Kidney capillary endothelial cell (primary cell): ENCODE results near the gene CPS1.

Experiments used
- DNase-seq: peaks from one replicate; pipeline ENCODE4 v3.0.0-alpha.2; 2018; ENCODE audit warnings: low spot score

CPS1 gene

DNA sequence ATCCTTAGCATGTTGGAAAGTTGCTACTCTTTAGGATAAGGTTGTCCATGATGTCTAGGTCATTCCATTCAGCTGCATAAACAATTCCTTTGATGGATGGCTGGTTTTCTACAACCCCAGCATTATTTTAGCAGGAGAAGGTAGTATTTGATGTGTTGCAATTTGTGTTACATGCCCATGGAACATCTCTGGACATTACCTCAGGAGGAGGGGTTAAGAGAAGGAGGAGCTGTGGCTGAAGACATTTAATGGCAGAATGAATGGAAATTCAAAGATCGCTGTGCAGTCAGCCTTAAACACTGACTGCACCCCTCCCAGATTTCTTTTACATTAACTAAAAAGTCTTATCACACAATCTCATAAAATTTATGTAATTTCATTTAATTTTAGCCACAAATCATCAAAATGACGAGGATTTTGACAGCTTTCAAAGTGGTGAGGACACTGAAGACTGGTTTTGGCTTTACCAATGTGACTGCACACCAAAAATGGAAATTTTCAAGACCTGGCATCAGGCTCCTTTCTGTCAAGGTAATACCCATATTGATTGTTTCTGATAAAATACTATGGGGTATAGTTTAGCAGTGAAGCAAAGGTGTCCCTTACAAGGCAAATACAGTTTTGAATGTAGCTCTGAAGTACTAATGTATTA is at the start of gene CPS1:
CPS1 (plus strand) TSS at position 271 of the 652 bp plus-strand sequence; CDS start at position 406, 135 bp downstream.
- DNase-seq: no peak

DNA sequence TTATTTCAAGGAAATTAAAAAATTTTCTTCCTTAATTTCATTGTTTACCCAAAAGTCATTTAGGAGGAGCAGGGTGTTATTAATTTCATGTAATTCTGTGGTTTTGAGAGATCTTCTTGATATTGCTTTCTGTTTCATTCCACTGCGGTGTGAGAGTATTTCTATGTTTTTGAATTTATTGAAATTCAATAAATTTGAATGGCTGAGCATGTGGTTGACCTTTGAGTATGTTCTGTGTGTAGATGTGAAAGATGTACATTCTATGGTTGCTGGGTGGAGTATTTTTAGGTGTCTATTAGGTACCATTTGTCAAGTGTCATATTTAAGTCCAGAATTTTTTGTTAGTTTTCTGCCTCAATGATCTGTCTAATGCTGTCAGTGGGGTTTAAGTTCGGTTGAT is 40.5 kb upstream of the CPS1 start:
- DNase-seq: no peak

DNA sequence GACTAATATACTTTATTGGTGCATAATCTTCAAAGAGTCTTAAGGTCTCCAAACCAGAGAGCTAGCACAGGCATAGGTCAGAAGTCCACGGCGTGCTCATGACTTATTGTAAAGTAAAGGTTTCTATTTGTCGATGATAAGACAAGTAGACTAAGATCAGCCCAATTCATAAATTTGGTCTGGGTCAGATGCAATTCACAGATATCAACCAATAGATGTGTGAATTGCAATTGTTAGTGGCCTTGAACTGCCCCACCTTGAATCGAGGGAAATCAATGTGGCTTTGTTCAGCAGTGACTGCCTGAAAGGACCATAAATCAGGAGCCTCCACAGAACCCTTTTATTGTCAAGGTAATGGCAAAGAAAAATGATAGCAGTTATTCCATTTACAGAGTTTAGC is 39.1 kb upstream of the CPS1 start:
- DNase-seq: no peak

GRCh38 chr2:210519594-210519993 is 36.8 kb upstream of the CPS1 start:
- DNase-seq: no peak

GRCh38 chr2:210522399-210522798 is 34.0 kb upstream of the CPS1 start:
- DNase-seq: no peak

DNA sequence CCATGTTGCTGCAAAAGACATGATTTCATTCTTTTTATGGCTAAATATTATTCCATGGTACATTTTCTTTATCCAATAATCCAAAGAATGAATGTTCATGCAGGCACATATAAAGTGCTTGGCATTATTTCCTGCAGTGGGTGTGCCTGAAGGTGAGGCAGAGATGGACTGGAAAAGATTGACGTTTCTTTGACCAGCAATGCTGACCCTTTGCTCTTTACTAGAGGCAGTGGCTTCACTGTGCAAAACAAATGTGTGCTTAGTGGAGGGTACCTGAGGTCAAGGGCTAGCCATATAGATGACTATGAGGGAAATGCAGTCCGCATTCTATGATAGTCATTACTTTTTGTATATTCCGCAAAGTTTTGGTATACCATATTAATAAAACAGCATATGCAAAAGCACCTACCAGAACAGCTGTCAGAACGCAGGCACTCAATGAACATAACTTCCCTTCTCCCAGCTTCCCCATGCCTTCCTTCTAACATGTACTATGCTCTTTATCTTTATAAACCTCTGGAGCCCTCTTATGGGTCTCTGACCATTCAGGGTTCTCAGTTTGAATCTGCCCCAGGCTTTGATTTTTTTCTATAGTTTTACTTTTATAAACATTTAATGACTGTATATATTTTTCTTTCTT is 32.6 kb upstream of the CPS1 start:
- DNase-seq: no peak

DNA sequence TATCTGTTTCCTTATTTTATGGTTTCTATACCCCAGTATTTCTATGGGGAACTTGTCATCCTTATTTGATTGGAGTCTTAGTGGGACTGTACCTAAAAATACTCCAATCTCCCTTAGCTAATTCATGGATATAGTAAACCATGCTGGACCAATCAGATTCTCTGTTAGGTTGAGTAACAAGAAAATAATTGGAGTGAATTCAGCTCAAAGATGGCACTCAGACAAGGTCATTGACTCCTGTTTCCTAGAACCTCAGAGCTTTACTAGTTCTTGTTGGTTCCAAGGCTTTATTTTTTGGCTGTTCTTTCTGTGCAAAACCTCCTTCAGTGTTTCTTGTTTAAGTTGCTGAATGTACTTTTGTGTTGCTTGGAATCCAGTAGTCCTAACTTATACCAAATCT is 31.9 kb upstream of the CPS1 start:
- DNase-seq: no peak

GRCh38 chr2:210527286-210527685 is 29.1 kb upstream of the CPS1 start:
- no peak for DNase-seq

- DNase-seq: no peak
Measured at GRCh38 chr2:210528716-210529115, 27.7 kb upstream of the CPS1 start.

DNA sequence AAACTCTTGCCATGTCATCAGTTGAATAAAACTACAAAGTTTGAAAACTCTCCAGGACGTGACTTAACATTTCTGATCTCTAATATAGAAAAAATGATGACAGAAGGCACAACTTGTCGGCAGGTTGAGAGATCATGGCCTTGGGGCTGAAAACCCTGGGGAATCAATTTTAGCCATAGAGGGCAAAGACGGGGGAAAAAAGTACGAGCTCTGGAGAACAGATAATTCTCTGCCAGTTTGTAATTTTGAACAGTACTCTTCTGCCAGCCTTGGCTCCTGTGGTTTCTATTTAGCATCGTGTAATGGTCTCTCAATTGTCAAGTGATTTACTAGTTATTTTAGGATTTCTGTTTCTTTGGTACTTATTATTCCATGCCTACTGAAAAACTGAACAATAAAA is 25.3 kb upstream of the CPS1 start:
- DNase-seq: no peak

DNA sequence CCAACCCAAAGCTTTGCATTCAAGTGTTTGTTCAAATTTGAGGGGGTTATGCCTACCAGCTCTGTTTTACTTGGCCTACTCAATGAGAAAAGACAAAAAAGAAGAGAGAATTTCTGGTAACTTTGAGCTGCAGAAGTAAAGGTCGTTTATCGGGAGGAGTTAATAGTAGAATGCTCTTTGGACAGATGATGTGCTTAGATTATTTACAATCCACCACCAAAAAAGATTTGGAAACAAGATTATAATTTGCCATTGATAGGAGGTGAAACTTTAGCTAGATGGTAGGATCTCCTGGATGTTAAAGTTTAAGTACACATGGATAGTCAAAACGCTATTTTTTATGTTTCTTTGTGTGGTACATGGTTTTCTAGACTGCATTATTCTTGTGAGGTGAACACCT is 24.9 kb upstream of the CPS1 start:
- DNase-seq: no peak

DNA sequence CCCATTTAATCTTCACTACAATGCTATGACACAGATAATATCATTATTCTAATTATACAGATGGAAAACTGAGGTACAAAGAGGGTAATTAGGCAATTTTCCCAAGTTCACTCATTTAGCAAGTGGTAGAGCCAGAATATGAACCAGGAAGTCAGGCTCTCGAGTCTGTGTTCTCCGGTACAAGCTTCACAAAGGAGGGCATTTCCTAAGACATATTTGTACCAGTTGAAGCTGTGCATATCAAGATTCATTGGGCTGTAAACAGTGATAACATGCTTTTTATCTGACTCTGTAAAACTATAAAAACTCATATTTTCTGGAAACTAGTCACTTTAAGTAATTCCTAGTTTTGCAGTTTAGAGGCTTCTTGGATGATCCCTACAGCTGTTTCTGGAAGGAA is 23.0 kb upstream of the CPS1 start:
- no peak for DNase-seq

- no peak for DNase-seq
Measured at GRCh38 chr2:210534879-210535278, 21.5 kb upstream of the CPS1 start.

DNA sequence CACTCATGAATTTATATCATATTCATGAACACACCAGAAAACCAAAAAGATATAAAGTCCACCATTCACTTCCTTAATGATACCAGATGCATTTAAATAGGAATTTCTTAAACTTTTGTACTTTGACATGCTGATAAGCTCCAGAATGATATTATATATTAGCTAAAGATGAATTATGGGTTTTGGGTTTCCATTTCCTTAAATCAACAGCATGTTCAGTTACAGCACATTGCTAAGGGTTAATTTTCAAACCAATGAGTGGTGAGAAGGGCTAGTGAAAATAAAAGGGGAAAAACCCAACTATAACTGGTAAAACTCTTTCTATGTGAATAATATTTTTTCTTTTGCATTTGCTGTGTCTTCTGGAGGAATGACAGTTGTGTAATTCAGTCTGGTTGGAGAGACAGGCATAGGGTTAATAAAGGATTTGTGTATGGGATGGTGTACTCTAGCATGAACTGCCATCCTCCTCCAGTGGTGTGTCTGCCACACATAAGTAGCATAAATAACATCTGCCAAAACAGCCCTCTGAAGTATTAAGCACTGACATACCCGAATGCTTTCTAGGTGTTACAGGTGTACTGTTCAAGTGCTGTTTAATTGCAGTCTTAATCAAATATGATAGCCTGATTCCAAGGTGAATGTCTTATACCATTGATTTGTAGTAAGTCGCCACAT is 19.3 kb upstream of the CPS1 start:
- DNase-seq: no peak

GRCh38 chr2:210539035-210539434 is 17.4 kb upstream of the CPS1 start:
- DNase-seq: no peak

GRCh38 chr2:210539578-210540416 is 16.6 kb upstream of the CPS1 start:
- DNase-seq: no peak

- DNase-seq: no peak
Measured at GRCh38 chr2:210540471-210540870, 15.9 kb upstream of the CPS1 start.

DNA sequence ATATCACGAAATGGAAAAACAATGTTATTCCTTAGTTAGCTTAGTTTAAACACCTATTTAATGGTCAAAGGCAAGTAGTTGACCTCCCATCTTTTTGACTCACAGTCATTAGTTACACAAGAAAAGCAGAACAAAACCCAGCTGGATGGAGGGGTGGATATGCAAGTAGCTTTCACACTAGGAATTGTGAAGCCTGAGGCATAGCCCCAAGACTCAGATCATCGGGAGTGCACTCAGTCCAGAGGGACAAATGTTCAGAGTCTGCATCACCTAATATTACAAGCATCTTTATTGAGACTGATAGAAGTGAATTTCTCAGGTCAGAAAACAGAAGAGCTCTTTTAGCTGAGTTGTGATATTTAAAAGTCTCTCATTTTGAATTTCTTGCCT is 15.5 kb upstream of the CPS1 start:
- no peak for DNase-seq

- no peak for DNase-seq
Measured at GRCh38 chr2:210541290-210541902, 15.0 kb upstream of the CPS1 start.

DNA sequence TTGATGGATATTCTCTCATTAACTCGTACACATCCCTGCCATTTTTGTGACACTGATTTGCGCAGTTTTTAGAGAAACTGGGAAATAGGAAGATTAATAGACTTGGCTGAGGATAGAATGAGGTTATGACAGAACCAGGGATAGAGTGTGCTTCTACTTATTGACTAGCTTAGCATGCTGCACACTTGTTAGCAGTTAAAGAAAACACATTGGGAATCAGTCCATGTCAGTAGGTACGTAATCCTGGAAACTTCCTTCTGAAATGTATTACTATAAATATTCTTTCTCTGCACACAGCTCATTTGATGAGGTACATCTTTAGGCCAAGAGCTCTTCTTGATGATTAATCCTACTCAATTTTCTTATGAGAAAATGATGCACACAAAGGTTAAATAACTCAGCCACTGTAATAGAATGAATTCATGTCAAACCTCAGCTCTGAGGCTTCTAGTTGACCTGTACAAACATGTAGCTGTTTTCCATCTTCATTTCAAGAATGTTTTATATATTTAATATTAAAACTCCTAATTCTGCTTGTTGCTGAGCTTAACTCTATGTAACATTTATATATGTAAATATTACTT is 12.3 kb upstream of the CPS1 start:
- no peak for DNase-seq

DNA sequence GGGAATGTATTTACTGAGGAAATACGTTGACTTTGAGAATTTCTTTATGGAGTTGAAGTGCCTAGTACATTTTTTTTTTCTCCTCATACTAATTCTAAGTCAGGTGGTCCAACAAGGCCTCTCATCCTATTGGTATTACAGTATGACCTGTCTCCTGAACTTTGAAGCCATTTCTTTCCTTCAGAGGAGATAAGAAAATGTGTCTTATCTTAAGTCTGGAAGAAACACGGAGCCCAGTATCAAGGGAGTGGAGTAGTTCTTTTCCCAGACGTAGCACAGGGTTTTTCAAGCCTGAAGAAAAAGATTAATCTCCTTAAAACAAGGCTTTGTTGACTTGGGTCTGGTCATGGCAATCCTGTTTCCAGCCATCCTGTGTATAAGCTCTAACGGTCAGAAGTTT is 11.6 kb upstream of the CPS1 start:
- DNase-seq: no peak
